HG03457 (cell line): ENCODE results near the gene ZNF581.

Experiments used
- ATAC-seq: cut with Tn5 transposase; IDR thresholded peaks from one replicate; pipeline ENCODE4 v1.9.1; 2021; ENCODE audit warnings: moderate number of reproducible peaks; ENCODE audit not compliant: unreplicated experiment

ZNF581 gene

DNA sequence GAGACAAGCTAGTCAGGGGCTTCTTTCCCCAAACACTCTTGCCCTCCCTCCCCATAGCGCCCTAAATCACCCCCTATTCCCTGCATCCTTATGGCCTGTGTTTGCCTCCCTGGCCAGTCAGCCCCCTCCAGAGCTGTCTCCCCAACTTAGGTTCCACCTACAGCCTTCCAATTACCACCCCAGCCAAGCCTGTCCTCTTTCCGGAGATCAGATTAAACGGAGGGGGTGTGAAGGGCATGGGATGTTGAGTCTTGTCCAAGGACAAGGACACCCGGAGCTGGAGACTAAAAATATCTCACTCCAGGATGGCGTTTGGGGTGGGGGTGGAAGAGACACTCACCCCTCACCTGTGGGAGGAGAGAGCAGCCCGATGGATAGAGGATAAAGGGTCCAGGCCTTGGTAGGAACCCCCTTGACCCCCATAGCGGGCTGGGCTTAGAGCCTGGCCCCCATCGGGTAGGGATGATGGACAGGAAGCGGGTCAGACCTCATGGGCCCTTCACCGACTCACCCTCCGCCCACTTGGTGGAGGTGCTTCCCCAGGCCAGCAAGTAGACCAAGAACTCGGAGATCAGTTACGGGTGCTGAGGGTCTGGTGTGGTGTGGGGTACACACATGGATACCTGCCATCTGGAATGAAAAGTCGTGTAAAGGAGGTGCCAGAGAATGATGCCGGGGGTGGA, 32.0 kb upstream of the ZNF581 start:
- no peak for ATAC-seq

DNA sequence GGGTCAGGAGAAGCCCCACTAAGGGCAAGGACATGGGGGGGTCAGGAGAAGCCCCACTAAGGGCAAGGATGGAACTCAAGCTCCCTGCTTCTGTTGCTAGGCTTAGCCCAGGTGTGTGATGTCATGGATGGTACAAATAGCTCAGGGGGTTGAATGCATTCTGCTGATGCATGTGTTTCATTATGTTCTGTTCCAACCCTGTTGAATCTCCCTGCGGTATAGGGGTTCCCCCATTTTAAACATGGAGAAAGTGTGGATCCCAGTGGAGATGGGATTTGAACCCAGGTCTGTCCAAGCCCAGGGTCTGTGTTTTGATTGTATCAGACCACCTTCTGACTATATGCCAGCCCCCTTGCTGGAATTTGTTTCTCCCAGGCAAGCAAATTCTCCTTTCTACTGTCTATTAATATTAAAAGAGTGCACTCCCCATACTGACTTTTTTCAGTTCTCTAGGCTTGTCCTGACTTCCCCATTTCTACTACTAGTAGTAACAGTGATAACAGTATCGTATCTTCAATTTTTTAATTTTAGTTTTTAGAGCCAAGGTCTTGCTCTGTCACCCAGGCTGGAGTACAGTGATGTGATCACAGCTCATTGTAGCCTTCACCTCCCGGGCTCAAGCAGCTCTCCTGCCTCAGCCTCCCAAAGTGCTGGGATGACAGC, 31.3 kb upstream of the ZNF581 start:
- ATAC-seq, result no peak

DNA sequence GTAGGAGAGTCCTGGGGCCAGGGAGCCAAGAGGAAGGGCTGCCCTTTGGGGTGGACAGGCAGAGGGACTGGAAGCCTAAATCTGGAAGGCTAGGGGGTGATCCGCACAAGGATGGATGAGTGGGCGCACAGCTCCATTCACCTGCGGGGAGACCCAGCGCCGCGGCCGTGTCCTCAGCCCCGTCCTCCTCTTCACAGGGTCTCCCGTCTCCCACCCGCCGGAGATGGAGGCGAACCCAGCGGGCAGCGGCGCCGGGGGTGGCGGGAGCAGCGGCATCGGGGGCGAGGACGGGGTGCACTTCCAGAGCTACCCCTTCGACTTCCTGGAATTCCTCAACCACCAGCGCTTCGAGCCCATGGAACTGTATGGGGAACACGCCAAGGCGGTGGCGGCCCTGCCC, 30.1 kb upstream of the ZNF581 start:
- no peak for ATAC-seq

DNA sequence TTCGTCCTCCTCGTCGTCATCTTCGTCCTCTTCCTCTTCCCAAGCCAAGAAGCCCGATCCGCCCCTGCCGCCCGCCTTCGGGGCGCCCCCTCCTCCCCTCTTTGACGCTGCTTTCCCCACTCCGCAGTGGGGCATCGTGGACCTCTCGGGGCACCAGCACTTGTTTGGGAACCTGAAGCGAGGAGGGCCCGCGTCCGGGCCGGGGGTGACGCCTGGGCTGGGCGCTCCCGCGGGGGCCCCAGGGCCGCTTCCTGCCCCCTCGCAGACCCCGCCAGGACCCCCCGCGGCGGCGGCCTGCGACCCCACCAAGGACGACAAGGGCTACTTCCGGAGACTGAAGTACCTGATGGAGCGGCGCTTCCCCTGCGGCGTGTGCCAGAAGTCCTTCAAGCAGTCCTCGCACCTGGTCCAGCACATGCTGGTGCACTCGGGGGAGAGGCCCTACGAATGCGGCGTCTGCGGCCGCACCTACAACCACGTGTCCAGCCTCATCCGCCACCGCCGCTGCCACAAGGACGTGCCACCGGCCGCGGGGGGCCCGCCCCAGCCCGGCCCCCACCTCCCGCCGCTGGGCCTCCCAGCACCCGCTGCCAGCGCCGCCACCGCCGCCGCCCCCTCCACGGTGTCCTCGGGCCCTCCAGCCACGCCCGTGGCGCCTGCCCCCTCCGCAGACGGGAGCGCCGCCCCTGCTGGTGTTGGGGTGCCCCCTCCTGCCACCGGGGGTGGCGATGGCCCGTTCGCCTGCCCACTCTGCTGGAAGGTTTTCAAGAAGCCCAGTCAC, 29.3 kb upstream of the ZNF581 start:
- no peak for ATAC-seq

DNA sequence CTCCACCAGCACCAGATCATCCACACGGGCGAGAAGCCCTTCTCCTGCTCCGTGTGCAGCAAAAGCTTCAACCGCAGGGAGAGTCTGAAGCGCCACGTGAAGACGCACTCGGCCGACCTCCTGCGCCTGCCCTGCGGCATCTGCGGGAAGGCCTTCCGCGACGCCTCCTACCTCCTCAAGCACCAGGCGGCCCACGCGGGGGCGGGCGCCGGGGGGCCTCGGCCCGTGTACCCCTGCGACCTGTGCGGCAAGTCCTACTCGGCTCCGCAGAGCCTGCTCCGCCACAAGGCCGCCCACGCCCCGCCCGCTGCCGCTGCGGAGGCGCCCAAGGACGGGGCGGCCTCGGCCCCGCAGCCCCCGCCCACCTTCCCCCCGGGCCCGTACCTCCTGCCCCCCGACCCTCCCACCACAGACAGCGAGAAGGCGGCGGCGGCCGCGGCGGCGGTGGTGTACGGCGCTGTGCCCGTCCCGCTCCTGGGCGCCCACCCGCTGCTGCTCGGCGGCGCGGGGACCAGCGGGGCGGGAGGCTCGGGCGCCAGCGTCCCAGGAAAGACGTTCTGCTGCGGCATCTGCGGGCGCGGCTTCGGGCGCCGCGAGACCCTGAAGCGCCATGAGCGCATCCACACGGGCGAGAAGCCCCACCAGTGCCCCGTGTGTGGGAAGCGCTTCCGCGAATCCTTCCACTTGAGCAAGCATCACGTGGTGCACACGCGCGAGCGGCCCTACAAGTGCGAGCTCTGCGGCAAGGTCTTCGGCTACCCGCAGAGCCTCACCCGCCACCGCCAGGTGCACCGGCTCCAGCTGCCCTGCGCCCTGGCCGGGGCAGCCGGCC, 28.5 kb upstream of the ZNF581 start:
- no peak for ATAC-seq

DNA sequence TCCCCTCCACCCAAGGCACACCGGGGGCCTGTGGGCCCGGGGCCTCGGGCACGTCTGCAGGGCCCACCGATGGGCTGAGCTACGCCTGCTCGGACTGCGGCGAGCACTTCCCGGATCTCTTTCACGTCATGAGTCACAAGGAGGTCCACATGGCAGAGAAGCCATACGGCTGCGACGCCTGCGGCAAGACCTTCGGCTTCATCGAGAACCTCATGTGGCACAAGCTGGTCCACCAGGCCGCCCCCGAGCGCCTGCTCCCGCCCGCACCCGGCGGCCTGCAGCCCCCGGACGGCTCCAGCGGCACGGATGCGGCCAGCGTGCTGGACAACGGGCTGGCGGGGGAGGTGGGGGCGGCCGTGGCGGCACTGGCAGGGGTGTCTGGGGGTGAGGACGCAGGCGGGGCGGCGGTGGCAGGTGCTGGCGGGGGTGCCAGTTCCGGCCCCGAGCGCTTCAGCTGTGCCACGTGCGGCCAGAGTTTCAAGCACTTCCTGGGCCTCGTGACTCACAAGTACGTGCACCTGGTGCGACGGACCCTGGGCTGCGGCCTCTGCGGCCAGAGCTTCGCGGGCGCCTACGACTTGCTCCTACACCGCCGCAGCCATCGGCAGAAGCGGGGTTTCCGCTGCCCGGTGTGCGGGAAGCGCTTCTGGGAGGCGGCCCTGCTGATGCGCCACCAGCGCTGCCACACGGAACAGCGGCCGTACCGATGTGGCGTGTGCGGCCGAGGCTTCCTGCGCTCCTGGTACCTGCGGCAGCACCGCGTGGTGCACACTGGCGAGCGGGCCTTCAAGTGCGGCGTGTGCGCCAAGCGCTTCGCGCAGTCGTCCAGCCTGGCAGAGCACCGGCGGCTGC, 27.7 kb upstream of the ZNF581 start:
- ATAC-seq, result no peak

DNA sequence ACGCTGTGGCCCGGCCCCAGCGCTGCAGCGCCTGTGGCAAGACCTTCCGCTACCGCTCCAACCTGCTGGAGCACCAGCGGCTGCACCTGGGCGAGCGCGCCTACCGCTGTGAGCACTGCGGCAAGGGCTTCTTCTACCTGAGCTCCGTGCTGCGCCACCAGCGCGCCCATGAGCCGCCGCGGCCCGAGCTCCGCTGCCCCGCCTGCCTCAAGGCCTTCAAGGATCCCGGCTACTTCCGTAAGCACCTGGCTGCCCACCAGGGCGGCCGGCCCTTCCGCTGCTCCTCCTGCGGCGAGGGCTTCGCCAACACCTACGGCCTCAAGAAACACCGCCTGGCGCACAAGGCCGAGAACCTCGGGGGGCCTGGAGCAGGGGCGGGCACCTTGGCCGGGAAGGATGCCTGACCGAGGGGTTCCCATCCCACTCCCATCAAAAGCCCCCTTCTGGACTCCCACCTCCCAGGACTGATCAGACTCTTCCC, 27.0 kb upstream of the ZNF581 start:
- no peak for ATAC-seq

DNA sequence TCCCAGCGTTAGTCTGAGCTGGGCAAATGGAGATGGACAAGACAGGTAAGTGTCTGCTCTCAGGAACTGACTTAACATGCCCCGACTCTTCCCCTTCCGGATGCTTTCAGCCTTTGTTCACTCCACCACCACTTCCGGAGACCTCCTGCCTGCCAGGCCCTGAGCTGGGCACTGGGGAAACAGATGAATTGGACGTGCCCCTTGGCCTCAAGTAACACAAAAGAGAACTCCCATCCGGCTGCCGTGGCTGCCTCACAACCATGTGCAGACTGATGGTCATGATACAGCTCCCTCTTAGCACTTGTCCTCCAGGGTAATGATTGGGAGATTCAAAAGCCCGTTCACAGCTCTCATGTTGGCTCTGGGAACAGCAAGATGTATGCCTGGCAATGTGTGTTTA, 26.0 kb upstream of the ZNF581 start:
- no peak for ATAC-seq

DNA sequence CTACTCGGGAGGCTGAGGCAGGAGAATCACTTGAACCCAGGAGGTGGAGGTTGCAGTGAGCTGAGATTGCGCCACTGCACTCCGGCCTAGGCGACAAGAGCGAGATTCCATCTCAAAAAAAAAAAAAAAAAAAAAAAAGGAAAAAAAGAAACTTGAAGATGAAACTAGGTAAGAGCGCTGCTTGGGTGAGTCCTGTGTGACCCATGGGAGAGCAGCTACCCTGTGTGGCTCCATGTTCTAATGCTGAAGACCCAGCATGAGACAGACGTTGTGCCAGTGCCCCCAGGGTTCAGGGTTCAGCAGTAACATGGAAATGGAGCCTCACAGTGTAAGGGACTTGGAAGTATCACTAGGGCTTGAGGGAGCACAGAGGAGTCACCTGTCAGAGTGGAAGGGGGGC, 25.0 kb upstream of the ZNF581 start:
- no peak for ATAC-seq

DNA sequence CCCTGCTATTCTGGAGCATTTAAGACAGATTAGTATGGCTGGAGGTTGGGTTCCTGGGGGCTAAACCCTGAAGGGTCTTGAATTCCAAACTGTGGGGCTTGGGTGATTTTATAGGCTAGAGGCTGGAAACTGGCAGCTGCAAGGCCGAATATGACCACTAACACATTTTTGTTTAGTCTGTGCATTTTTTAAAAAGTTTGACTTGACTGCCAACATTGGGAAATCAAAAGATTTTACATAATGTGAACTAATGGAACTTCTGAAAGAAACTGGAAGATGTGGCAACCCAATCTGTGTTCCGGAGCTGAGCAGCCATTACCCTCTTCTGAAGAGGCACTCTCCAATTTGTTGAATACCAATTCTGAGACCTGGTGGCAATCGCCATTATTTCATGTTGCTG, 24.2 kb upstream of the ZNF581 start:
- ATAC-seq, result no peak

DNA sequence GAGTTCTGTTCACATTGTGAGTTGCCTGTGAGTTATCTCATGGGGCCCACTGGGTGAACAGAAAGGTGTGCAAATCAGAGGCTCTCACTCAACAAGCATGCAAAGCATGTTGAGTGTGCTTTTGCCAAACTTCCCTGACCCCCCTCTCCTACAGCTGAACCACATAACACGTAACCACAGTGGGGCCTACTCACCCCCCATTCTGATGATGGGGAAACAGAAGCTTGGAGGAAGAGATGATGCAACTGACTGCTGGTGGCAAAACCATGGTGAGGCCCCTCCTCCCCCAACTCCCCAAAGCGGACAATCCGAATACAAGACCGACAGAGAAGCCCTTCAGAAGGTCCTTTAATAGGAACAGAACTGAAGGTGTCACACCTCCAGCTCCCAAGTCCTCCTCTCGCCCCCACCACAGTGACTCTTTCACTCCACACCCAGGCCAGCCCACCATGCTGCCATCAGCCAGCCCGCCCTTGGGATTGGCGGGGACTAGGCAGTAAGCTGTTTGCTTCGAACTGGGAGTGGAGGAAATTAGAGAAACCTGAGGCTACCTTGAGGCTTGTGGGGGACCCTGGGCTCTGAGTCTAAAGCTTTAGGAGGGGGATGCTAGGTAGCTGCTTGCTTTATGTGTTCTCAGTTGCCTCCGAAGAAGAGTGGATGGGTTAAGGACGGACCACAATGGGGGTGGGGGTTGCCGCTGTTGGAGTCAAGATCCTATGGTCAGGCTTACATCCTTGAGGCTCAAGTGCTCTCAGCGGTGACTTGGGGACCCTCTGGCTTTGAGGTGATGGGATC, 22.8 kb upstream of the ZNF581 start:
- no peak for ATAC-seq

DNA sequence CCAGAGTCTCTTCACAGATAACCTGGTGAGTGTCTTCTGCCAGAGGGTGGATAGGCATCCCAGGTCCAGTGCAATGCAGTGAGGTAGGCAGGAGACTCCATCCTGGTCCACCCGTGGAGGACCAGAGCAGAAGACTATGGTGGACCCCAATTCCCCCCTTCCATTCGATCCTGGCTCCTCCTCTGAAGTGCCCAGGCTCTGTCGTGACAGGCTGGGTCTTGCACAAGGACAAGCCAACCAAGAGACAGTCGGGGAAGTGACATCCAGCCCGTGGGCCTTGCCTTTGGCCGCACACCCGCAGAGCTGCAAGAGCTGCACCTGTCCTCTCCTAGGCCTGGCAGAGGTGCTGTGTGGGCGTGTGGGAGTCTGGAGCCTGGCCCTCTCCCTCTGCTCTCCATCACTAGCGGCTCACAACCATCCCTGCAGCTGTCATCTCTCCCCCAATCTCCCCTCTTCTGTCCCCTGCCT, 22.2 kb upstream of the ZNF581 start:
- ATAC-seq, result no peak

DNA sequence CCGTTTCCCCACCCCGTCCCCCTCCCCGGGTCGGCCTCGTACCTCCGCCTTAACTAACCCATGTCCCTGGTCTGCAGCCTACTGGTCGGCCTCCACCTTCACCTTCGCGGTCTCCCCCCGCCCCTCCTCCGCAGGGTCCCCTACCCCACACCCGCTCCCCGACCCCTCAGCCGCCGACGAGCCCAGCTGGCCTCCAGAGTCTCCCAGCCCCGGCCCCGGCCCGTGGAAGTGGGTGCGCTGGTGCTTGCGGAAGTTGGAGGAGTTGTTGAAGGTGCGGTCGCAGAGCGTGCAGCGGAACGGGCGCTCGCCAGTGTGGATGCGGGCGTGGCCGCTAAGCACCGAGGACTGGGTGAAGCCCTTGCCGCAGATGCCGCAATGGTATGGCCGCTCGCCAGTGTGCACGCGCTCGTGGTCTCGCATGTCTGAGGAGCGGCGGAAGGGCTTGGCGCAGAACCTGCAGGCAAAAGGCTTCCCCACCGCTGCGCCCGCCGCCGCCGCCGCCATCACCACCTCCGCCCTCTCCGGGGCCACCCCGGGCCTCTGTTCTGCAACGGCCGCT, 21.7 kb upstream of the ZNF581 start:
- ATAC-seq, result no peak

DNA sequence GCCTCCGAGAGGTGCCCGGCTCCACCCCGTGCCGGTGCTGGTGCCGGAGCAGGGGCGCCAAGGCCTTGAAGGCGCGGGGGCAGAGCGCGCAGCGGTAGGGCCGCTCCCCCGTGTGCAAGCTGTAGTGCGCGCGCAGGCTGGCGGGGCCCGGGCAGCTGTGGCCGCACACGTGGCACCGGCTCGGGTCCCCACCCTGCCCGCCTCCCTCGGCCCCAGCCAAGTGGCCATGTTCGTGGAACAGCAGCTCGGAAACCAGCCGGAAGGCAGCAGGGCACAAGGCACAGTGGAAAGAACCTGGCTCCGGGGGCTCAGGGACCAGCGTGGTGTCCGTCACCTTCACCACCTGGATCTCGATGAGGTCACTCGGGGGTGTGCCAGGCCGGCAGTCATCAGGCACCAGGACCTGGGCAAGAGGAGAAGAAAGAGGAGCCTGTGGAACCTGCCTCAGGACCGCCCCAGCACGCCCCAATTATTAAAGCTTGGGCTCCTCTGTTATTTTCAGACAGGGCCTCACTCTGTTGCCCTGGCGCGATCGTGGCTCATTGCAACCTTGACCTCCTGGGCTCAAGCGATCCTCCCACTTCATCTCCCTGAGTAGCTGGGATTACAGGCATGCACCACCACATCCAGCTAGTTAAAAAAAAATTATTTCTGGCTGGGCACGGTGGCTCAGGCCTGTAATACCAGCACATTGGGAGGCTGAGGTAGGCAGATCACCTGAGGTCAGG, 21.0 kb upstream of the ZNF581 start:
- no peak for ATAC-seq

DNA sequence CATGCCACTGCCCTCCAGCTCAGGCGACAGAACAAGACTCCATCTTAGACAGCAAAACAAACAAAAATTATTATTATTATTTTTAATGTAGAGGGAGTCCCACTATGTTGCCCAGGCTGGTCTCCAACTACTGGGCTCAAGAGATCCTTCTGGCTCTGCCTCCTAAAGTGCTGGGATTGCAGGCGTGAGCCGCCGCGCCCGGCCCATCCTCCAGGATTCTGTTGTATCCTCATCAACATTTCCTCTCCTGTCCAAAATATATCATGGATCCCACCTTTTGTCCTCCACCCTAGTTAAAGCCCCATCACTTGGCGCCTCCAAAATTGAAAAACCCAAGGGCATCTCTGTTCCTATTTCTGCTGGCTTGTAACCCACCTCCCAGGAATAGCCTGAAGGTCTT, 20.3 kb upstream of the ZNF581 start:
- ATAC-seq, result no peak

DNA sequence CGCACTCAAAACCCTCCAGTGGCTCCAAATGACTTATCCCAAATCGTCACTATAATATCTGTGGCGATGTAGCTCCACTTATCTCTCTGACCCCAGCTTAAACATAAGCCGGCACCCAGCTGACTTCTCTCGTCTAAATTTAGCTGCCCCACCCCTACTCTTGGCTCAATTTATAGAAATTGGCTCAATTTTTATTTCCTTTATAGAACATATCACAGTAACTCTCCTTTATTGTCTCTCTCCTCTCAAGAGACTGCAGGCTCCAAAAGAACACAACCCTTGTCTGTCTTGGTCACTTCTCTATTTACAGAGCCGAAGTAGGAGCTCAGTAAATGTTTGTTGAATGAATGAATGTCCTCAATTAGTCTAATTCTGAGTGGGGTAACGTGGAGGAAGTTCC, 19.9 kb upstream of the ZNF581 start:
- ATAC-seq, result no peak

DNA sequence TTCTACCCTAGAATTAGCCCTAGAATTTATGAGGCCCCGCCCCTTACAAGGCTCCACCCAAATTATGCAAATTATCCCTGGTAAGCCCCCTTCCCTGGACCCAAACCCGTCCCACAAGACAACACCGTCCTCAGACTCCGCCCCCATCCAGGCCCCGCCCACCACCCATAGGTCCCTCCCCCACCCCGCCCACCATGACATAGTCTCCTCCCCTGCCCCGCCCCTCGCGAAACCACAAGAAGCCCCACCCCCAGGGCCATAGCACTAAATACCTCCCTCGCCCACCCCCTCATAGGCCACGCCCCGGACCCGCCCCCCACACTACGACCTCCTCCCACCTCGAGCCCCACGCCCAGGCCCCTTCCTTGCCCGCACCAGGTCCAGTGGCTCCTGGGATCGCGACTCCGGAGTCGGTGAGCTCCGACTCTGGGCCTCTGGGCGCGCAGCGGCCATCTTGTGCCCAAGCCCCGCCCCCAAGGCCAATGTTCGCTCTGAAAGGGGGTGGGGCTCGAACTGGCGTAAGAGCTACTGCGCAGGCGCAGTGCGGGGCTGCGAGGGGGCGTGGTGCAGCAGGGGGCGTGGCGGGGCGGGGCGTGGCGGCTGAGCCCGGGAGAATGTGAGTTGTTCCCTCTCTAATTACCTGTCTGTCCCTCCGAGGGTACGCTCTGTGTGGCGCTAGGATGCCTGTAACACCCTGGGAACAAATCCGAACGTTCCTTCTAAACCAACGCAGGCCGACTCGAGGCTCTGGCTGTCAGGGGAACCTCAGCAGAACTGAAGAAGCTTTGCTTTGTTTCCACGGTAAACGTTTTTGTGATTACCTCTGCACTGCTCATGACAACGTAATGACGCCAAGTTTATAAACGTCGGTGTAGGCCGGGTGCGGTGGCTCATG, 19.1 kb upstream of the ZNF581 start, which contains the start of gene ZNF784:
Gene ZNF784, minus strand, starts transcription at position 458 of the 895 bp plus-strand sequence. Its CDS starts 5 bp downstream, at position 453.
- ATAC-seq, result no peak
